ENCODE measurements around the gene URGCP. TPM values are rescaled to one million over a fixed set of nuclear protein-coding genes. Genes with fewer than 3 reads are reported as not detected.

Gene URGCP
- total RNA-seq, 4 donors from 2014 or later, result 33.4 to 47.9 (median 39.2) TPM

DNA sequence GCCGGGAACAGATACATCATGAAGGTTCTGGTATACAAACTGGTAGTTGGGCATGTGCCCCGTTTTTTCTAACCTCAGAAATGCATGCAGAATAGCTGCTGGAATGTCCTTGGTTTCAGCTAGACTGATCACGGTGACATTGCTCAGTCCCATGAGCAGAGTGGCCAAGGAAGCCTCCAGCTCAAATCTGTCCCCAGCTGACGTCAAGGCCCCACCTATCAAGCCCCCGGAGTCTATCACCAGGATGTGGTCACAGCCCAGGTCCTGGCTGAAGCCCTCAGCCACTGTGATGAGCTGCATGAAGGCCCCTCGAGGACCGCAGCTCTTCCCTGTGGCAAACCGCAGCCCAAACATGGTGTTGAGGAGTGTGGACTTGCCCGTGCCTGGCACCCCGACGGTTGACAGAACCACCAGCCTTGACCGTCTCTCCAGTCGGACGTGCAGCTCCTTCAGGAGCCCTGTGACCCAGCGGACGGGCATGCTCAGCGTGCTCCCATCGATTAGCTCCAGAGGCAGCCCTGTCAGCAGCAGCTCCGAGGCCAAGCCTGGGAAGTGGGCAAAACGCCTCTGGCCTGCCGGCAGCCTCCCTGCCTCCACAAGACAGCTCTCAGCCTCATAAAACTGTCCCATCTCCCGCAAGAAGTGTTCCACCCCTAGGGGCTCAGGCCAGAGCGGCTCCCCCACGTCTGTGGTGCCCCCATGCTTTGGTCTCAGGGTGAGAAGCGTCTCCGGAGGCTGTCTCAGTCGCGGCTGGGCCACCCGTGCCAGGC, 29.2 kb downstream of the URGCP start:
- Histone ChIP-seq H3K4me1 (peaks cover 0 to 31% (median 9%) of the 10 kb centered on the region in 3 donors), H3K9me3 (no peaks in the 10 kb centered on the region), H3K27ac (no peak overlapping the region), H3K36me3 (peaks cover 0 to 84% of the 10 kb centered on the region in 2 donors), H3K4me3 (no peak overlapping the region), H3K27me3 (no peaks in the 10 kb centered on the region)
- no peak for ATAC-seq
- TF ChIP-seq EP300 (IDR thresholded peaks at IDR 0.05), result no peak
- TF ChIP-seq POLR2A (IDR thresholded peaks at IDR 0.05), result no peak
- TF ChIP-seq, protein P1, sequence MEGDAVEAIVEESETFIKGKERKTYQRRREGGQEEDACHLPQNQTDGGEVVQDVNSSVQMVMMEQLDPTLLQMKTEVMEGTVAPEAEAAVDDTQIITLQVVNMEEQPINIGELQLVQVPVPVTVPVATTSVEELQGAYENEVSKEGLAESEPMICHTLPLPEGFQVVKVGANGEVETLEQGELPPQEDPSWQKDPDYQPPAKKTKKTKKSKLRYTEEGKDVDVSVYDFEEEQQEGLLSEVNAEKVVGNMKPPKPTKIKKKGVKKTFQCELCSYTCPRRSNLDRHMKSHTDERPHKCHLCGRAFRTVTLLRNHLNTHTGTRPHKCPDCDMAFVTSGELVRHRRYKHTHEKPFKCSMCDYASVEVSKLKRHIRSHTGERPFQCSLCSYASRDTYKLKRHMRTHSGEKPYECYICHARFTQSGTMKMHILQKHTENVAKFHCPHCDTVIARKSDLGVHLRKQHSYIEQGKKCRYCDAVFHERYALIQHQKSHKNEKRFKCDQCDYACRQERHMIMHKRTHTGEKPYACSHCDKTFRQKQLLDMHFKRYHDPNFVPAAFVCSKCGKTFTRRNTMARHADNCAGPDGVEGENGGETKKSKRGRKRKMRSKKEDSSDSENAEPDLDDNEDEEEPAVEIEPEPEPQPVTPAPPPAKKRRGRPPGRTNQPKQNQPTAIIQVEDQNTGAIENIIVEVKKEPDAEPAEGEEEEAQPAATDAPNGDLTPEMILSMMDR (IDR thresholded peaks at IDR 0.05), result no peak
- no peak for TF ChIP-seq POLR2AphosphoS5 (IDR thresholded peaks at IDR 0.05)
- WGBS, 2 donors (ENCODE audit: low coverage in 1 of 2), result 100% methylated on average over 1 of the region's 29 CpGs; no CpG with 5 or more reads in 1 of the 2 donors

DNA sequence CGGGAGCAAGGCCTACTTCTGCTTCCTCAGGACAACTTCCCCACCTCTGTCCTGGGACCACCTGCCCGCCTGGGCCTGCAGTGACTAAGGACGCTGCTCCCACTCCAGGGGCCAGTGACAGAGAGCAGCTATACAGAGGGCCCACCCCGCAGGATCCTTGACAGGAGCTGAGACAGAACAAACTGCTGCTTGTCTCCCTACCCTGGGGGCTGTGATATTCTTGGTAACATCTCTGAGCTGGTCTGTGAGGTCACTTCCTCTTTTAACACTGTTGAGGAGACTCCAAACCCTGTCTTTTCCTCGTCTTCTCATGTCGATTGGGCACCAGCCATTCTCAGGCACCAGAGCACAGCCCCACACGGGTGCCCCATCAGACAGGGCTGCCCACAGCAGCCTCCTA, 30.2 kb downstream of the URGCP start:
- no peaks in the 10 kb centered on the region for H3K9me3 ChIP-seq
- ATAC-seq, result no peak
- peaks cover 0 to 75% of the 10 kb centered on the region in 2 donors for H3K36me3 ChIP-seq
- peaks cover 0 to 36% (median 12%) of the 10 kb centered on the region in 3 donors for H3K4me1 ChIP-seq
- H3K27me3 ChIP-seq, result no peaks in the 10 kb centered on the region
- peak overlapping the region in 1 of 4 donors; percentile 4 for H3K27ac ChIP-seq
- TF ChIP-seq EP300 (IDR thresholded peaks at IDR 0.05), result no peak
- no peak for TF ChIP-seq POLR2AphosphoS5 (IDR thresholded peaks at IDR 0.05)
- TF ChIP-seq POLR2A (IDR thresholded peaks at IDR 0.05), result no peak
- TF ChIP-seq, protein P1 (IDR thresholded peaks at IDR 0.05), result no peak
- H3K4me3 ChIP-seq, result no peak overlapping the region
- 80 to 93% methylated on average over 2 to 5 of the region's 7 CpGs for WGBS, 2 donors (ENCODE audit: low coverage in 1 of 2)

DNA sequence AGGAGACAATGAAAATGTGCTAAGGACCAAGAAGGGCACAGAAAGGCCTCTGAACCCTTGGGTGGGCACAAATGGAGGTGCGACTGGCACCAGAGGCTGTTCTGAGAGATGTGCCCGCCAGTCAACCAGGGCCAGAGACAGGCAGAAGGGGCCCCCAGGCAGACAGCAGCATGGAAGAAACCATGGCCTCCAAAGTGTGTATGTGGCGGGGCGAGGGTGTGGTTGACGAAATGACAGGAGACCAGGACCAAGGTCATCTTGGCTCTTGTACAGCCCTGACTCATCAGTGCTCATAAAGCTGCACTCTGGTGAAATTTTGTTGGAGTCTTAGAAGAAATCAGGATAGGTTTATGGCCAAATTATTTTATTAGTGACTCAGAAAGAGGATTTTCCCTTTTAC, 33.1 kb downstream of the URGCP start:
- 71 to 80% methylated on average over 5 of the region's 5 CpGs for WGBS, 2 donors (ENCODE audit: low coverage in 1 of 2)
- no peak for TF ChIP-seq EP300 (IDR thresholded peaks at IDR 0.05)
- peak; percentile 10 for TF ChIP-seq POLR2AphosphoS5 (IDR thresholded peaks at IDR 0.05)

DNA sequence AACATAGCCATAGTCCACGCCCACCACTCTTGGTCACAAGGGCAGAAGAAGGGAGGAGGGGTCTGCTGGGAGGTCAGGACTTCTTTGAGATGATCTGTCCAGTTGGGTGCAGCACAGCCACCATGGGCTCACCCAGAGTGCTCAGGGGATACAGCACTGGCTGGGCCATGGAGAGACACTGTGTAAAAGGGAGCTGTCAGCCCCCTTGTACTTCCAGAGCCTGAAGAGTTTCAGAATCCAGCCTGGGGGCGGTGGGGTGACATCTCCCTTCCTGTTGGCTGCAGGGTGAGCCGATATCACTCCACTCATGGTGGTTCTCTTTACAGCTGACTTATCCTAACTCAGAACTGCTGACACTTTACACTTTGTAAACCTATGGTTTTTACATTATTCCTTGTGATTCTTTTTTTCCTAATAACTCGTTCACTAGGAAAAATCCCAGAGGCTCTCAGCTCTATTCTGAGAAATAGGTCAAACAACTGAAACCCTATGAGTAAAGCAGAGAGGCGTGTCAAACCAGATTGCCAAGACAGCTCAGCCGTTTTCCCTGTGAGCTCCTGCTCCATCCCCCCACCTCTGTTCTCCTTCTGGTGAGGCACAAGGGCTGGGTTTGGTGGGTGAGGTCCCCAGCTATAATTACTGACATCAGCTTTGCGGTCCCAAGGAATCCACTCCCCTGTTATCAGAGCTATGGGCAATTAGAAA, 33.8 kb downstream of the URGCP start:
- peak overlapping the region in 3 of 4 donors; percentile 64 to 69 (median 68) for H3K27ac ChIP-seq
- ATAC-seq, result peak; percentile 47

More for the DNA sequence above, 33.1 kb downstream of the URGCP start:
- peaks cover 0 to 44% (median 14%) of the 10 kb centered on the region in 3 donors for H3K4me1 ChIP-seq
- peaks cover 0 to 45% of the 10 kb centered on the region in 2 donors for H3K36me3 ChIP-seq
- H3K27me3 ChIP-seq, result no peaks in the 10 kb centered on the region
- H3K27ac ChIP-seq, result peak overlapping the region in 3 of 4 donors; percentile 64 to 69 (median 68)
- H3K9me3 ChIP-seq, result no peaks in the 10 kb centered on the region
- ATAC-seq, result peak; percentile 37
- H3K4me3 ChIP-seq, result no peak overlapping the region

DNA sequence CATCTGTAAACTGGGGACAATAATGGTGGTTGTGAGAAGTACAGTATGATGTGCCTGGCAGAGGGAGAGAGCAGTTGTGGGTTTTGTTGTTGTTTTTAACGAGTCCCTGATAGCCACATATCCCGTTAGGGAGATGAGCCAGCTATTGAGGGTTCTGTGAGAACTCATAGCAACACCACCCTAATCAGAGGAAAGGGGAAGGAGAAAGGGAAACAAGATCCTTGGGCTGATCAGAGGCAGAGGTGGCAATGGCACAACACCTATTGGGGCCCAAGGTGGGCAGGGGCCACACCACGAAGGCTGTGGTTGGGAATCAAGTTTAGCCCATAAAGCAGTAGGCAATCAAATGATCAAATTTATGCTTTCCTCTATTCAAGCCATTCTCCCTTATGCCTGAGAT, 35.3 kb downstream of the URGCP start:
- no peak for ATAC-seq
- TF ChIP-seq, protein P1 (IDR thresholded peaks at IDR 0.05), result no peak
- TF ChIP-seq POLR2A (IDR thresholded peaks at IDR 0.05), result no peak
- no peak for TF ChIP-seq POLR2AphosphoS5 (IDR thresholded peaks at IDR 0.05)
- no peak for TF ChIP-seq EP300 (IDR thresholded peaks at IDR 0.05)
- H3K9me3 ChIP-seq, result no peaks in the 10 kb centered on the region
- H3K4me3 ChIP-seq, result no peak overlapping the region
- WGBS, 2 donors (ENCODE audit: low coverage in 1 of 2), result 60 to 88% methylated on average over 1 to 3 of the region's 3 CpGs
- no peak overlapping the region for H3K27ac ChIP-seq
- peaks cover 0 to 46% (median 17%) of the 10 kb centered on the region in 3 donors for H3K4me1 ChIP-seq
- peaks cover 0 to 42% of the 10 kb centered on the region in 2 donors for H3K36me3 ChIP-seq
- no peaks in the 10 kb centered on the region for H3K27me3 ChIP-seq

More for the DNA sequence above, 33.8 kb downstream of the URGCP start:
- WGBS, 2 donors (ENCODE audit: low coverage in 1 of 2), result 7 to 11% methylated on average over 5 of the region's 7 CpGs
- H3K36me3 ChIP-seq, result peaks cover 0 to 43% of the 10 kb centered on the region in 2 donors
- H3K9me3 ChIP-seq, result no peaks in the 10 kb centered on the region
- H3K4me1 ChIP-seq, result peaks cover 0 to 46% (median 17%) of the 10 kb centered on the region in 3 donors
- H3K27me3 ChIP-seq, result no peaks in the 10 kb centered on the region
- H3K4me3 ChIP-seq, result no peak overlapping the region
- TF ChIP-seq POLR2AphosphoS5 (IDR thresholded peaks at IDR 0.05), result peak; percentile 22
- TF ChIP-seq, protein P1 (IDR thresholded peaks at IDR 0.05), result no peak
